ENCODE measurements around the gene ITSN1.

- TF ChIP-seq CTCF (conservative IDR thresholded peaks at IDR 0.05; ENCODE audit: low read depth in 2 of 2) (no peak), EZH2 (IDR thresholded peaks at IDR 0.05; ENCODE audit: low read depth, unreplicated experiment) (no peak), ETS1 (IDR thresholded peaks at IDR 0.05) (no peak), EZH2phosphoT487 (IDR thresholded peaks at IDR 0.05; ENCODE audit: unreplicated experiment) (no peak), POLR2AphosphoS5 (IDR thresholded peaks at IDR 0.05; ENCODE audit: low read depth) (no peak), CREB1 (CRISPR knock-in tag; IDR thresholded peaks at IDR 0.05; ENCODE audit: low read depth) (no peak), REST (IDR thresholded peaks at IDR 0.05; ENCODE audit: unreplicated experiment) (no peak), ZNF114 (CRISPR knock-in tag; IDR thresholded peaks at IDR 0.05) (no peak), ZNF331 (CRISPR knock-in tag; IDR thresholded peaks at IDR 0.05; ENCODE audit: low read depth) (no peak), NANOG (IDR thresholded peaks at IDR 0.05; ENCODE audit: borderline replicate concordance) (no peak), JUNB (IDR thresholded peaks at IDR 0.05; ENCODE audit: unreplicated experiment) (no peak), STAT1 (IDR thresholded peaks at IDR 0.05; ENCODE audit: unreplicated experiment) (no peak)
Measured at GRCh38 chr21:33865996-33866575, 223.8 kb downstream of the ITSN1 start.
